ENCODE measurements around the gene RBKS. TPM values are rescaled to one million over a fixed set of nuclear protein-coding genes. Genes with fewer than 3 reads are reported as not detected.
"Not testable (repeated sequence)": the region's sequence is repeated elsewhere in the genome, so short reads cannot be mapped to it uniquely, and the experiment has no call there.

Gene RBKS
- total RNA-seq, 1 donor from 2014 or later = 1.8 TPM

DNA sequence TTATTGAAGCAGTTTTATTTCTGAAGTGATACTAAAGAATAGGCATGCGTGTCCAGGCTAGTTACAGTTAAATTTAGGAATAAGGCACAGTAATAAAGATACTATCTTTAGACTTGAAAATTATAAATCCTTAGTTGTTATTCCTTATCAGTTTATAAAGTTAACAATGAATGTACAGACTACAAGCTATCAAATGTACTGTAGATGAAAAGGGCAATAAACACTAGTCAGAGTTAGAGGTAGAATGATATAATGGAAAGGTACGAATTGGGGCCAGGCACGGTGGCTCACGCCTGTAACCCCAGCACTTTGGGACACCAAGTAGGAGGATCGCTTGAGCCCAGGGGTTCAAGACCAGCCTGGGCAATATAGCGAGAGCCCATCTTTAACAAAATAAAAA lies 3.9 kb downstream of the RBKS start:
- Histone ChIP-seq H3K36me3 (ENCODE audit: control insufficient read depth, insufficient read depth, low read length) (no peaks in the 10 kb centered on the region), H3K4me3 (ENCODE audit: low read depth, low read length) (no peak overlapping the region), H3K27me3 (ENCODE audit: control insufficient read depth, insufficient read depth, low read length) (no peaks in the 10 kb centered on the region)
- TF ChIP-seq, protein P1, sequence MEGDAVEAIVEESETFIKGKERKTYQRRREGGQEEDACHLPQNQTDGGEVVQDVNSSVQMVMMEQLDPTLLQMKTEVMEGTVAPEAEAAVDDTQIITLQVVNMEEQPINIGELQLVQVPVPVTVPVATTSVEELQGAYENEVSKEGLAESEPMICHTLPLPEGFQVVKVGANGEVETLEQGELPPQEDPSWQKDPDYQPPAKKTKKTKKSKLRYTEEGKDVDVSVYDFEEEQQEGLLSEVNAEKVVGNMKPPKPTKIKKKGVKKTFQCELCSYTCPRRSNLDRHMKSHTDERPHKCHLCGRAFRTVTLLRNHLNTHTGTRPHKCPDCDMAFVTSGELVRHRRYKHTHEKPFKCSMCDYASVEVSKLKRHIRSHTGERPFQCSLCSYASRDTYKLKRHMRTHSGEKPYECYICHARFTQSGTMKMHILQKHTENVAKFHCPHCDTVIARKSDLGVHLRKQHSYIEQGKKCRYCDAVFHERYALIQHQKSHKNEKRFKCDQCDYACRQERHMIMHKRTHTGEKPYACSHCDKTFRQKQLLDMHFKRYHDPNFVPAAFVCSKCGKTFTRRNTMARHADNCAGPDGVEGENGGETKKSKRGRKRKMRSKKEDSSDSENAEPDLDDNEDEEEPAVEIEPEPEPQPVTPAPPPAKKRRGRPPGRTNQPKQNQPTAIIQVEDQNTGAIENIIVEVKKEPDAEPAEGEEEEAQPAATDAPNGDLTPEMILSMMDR (IDR thresholded peaks at IDR 0.05; ENCODE audit: insufficient read depth, low read length, poor library complexity, severe bottlenecking) = no peak
- DNase-seq (ENCODE audit: low read depth) = no peak

DNA sequence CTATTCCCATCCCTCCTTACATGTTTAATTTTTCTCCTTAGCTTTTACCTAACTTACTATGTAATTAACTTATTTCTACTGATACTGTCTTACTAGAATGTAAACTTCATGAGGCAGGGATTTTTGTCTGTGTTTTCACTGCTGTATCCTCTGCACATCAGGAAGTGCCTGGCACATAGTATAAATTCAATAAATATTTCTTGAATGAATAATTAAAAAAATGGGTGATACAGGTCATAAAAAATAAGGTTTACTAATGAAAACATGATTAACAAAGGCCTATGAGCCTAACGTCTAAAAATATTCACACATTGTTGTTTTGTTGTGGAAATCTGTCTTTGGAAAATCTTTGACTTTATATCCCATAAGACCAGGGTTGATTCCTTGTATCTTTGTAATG lies 4.5 kb downstream of the RBKS start:
- Histone ChIP-seq H3K36me3 (ENCODE audit: control insufficient read depth, insufficient read depth, low read length) (no peaks in the 10 kb centered on the region), H3K27me3 (ENCODE audit: control insufficient read depth, insufficient read depth, low read length) (no peaks in the 10 kb centered on the region), H3K4me3 (ENCODE audit: low read depth, low read length) (no peak overlapping the region)
- DNase-seq (ENCODE audit: low read depth) = no peak
- TF ChIP-seq, protein P1 (IDR thresholded peaks at IDR 0.05; ENCODE audit: insufficient read depth, low read length, poor library complexity, severe bottlenecking) = no peak

DNA sequence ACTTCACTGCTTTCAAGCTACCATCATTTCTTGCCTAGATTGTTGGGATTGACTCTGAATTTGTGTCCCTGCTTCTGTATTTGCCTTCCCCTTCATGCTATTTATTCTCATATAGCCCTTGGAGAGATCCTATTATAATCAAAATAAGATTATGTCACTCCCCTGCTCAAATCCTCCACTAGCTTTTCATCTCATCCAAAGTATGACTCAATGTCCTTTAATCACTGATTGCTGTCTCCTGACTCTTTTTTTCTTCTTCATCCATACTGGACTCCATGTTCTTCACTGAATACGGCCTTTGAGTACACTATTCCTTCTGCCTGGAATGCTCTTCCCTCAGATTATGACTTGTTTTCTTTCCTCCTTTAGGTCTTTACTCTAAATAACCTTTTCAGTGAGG lies 5.0 kb downstream of the RBKS start:
- no peak overlapping the region for H3K4me3 ChIP-seq (ENCODE audit: low read depth, low read length)
- TF ChIP-seq, protein P1 (IDR thresholded peaks at IDR 0.05; ENCODE audit: insufficient read depth, low read length, poor library complexity, severe bottlenecking) = no peak
- no peak for DNase-seq (ENCODE audit: low read depth)
- no peaks in the 10 kb centered on the region for H3K36me3 ChIP-seq (ENCODE audit: control insufficient read depth, insufficient read depth, low read length)
- no peaks in the 10 kb centered on the region for H3K27me3 ChIP-seq (ENCODE audit: control insufficient read depth, insufficient read depth, low read length)

DNA sequence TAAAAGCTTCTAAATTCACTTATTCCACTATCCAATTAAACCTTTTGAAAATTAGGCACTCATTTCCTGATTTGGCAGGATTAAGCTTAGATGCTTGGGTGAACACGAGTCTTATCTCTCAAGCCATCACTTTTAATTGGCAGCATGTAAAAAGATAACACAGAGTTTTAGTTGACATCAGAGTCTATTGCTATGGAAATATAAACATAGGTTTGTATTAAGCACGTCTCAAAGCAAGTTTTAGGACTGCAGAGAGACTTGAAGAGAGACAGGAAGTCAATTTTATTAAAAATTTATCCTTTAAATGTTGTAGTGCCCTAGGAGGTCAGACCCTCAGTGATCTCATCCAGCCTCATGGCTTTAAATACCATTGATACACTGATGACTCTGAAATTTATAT lies 5.6 kb downstream of the RBKS start:
- no peak for DNase-seq (ENCODE audit: low read depth)
- Histone ChIP-seq H3K4me3 (ENCODE audit: low read depth, low read length) (no peak overlapping the region), H3K36me3 (ENCODE audit: control insufficient read depth, insufficient read depth, low read length) (no peaks in the 10 kb centered on the region), H3K27me3 (ENCODE audit: control insufficient read depth, insufficient read depth, low read length) (no peaks in the 10 kb centered on the region)
- TF ChIP-seq, protein P1 (IDR thresholded peaks at IDR 0.05; ENCODE audit: insufficient read depth, low read length, poor library complexity, severe bottlenecking) = no peak

DNA sequence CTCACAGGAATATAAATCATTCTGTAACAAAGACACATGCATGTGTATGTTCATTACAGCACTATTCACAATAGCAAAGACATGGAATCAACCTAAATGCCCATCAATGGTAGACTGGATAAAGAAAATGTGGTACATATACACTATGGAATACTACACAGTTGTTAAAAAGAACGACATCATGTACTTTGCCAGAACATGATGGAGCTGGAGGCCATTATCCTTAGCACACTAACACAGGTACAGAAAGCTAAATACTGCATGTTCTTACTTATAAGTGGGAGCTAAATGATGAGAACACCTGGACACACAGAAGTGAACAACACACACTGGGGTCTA lies 7.6 kb downstream of the RBKS start:
- H3K4me3 ChIP-seq (ENCODE audit: low read depth, low read length); DNase-seq (ENCODE audit: low read depth); H3K36me3 ChIP-seq (ENCODE audit: control insufficient read depth, insufficient read depth, low read length); H3K27me3 ChIP-seq (ENCODE audit: control insufficient read depth, insufficient read depth, low read length): not testable (repeated sequence)

DNA sequence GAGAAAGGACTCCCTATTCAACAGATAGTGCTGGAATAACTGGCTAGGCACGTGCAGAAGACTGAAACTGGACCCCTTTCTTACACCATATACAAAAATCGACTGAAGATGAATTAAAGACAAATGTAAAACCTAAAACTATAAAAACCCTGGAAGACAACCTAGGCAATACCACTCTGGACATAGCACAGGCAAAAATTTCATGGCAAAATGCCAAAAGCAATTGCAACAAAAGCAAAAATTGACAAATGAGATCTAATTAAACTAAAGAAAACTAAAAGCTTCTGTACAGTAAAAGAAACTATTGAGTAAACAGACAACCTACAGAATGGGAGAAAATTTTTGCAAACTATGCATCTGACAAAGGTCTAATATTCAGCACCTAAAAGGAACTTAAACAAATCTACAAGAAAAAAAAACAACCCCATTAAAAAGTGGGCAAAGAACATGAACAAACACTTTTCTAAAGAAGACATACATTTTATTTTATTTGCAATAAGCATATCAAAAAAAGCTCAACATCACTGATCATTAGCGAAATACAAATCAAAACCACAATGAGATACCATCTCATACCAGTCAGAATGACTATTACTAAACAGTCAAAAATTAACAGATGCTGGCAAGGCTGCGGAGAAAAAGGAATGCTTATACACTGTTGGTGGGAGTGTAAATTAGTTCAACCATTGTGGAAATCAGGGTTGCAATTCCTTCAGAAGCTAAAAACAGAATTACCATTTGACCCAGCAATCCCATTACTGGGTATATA lies 8.2 kb downstream of the RBKS start:
- H3K4me3 ChIP-seq (ENCODE audit: low read depth, low read length); H3K36me3 ChIP-seq (ENCODE audit: control insufficient read depth, insufficient read depth, low read length); H3K27me3 ChIP-seq (ENCODE audit: control insufficient read depth, insufficient read depth, low read length): not testable (repeated sequence)
- peak; percentile 54 for DNase-seq (ENCODE audit: low read depth)

DNA sequence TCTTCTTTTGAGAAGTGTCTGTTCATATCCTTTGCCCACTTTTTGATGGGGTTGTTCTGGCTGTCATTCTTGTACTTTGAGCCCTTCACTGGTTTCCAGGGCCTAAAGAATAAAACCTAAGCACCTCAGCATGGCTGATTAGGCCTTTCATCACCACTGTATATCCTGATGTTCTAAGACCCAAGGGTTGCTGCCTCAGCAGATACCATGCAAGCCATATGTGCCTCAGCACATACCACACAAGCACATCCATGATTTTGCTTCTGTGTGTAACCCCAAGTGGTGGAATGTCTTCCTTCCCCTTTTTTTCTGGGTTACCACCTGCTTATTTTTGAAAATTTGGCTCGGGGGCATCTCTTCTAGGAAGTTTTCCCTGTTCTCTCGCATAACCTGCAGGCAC lies 11.4 kb downstream of the RBKS start:
- TF ChIP-seq, protein P1 (IDR thresholded peaks at IDR 0.05; ENCODE audit: insufficient read depth, low read length, poor library complexity, severe bottlenecking) = no peak
- H3K4me3 ChIP-seq (ENCODE audit: low read depth, low read length) = no peak overlapping the region
- H3K36me3 ChIP-seq (ENCODE audit: control insufficient read depth, insufficient read depth, low read length) = no peaks in the 10 kb centered on the region
- no peak for DNase-seq (ENCODE audit: low read depth)
- no peaks in the 10 kb centered on the region for H3K27me3 ChIP-seq (ENCODE audit: control insufficient read depth, insufficient read depth, low read length)
